GM10847 (cell line): Measurements from ENCODE around the gene ACOT2.
A peak's percentile ranks its signal among the peaks of the same experiment; 100 is the strongest.

ENCODE experiments used
- POLR2A ChIP-seq: IDR thresholded peaks from 2 replicates; pipeline ENCODE4 v1.6.1; 2011; ENCODE audit not compliant: insufficient read length; ENCODE audit errors: extremely low read depth

Gene ACOT2

GRCh38 chr14:73569185-73569958, at the start of gene ACOT2:
TSS of gene ACOT2 (plus strand) at chr14:73569213. CDS start at chr14:73569241, 28 bp downstream.
- peak; percentile 10 for TF ChIP-seq POLR2A

DNA sequence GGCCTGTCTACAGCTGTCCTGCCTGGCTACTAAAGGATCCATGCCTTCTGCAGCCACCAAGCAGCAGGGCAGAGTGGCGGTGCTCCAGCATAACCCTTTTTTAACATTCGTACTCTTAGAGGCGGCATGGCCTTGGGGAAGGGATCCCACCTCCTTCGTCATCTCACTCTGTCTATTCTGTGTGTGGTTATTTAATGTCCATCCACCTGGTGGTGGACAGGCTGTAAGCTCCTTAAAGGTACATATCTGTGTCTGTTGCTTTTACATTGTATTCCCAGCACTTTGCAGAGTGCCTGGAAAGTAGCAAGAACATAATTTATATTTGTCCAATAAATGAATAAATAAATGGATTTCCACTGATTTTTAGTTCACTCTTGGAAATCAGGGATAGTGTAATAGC, 47.8 kb upstream of the ACOT2 start:
- no peak for TF ChIP-seq POLR2A

DNA sequence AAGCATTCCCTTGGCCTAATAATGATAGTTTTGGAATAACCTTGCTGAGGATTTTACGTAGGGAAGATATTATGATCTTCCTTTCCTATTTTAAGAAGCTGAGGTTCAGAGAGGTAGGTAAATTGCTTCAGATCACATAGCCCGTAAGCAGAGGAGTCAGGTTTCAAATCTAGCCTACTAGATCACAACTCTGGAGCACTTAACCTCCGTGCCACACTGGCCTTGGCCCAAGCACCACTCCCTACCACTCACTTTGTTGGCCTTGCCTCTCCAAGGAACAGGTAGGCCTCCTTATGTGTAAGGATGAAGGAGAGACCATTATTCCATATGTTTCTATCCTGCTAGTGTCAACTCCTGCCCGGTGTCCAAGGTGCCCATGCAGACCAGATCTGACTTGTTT, 44.5 kb upstream of the ACOT2 start:
- no peak for TF ChIP-seq POLR2A

DNA sequence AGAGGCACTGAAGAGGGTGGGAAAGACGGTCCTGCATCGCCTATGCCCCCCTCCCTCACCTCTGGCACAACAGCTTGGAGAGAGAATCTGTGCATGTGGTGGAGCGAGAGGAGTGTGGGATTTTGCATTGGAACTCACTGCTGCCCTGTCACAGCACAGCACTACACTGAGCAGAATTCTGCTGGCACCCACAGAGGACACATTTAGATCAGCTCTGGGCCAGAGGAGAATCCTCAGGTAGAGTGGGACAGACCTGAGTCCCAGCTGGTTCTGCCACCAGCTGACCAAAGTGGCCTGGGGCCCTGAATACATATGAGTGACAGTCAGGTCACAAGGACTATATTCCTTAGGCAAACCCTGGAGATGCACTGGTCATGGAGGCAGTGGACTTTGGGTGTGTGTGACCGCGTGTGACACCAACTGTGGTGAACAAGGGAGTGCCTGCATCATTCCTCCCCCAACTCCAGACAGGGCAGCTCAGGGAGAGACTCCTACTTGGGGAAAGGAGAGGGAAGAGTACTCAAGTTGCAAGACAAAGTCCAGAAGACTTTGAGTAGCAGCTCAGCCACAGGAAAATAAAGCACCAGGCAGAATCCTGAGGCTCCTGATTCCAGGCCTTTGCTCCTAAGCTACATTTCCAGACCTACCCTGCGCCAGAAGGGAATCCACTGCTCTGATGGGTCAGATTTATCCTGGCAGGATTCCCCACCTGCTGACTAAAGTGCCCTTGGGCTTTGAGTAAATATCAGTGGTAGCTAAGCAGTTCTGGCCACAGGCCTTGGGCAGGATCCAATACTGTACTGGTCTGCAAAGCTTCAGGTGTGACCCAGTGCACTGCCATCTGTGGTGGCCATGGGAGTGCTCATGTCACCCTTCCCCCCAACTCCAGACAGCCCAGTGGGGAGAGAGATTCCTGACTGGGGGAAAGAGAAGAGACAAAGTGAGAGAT, 42.7 kb upstream of the ACOT2 start:
- no peak for TF ChIP-seq POLR2A

- TF ChIP-seq POLR2A, result no peak
These were observed 15.2 kb upstream of the ACOT2 start for GRCh38 chr14:73553845-73554244.

DNA sequence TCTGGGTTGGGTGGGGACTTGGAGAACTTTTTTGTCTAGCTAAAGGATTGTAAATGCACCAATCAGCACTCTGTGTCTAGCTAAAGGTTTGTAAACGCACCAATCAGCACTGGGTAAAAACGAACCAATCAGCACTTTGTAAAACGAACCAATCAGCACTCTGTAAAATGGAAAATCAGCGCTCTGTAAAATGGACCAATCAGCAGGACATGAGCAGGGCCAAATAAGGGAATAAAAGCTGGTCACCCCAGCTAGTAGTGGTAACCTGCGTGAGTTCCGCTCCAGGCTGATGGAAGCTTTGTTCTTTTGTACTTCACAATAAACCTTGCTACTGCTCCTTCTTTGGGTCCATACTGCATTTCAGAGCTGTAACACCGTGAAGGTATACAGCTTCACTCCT, 1.7 kb upstream of the ACOT2 start:
- no peak for TF ChIP-seq POLR2A

DNA sequence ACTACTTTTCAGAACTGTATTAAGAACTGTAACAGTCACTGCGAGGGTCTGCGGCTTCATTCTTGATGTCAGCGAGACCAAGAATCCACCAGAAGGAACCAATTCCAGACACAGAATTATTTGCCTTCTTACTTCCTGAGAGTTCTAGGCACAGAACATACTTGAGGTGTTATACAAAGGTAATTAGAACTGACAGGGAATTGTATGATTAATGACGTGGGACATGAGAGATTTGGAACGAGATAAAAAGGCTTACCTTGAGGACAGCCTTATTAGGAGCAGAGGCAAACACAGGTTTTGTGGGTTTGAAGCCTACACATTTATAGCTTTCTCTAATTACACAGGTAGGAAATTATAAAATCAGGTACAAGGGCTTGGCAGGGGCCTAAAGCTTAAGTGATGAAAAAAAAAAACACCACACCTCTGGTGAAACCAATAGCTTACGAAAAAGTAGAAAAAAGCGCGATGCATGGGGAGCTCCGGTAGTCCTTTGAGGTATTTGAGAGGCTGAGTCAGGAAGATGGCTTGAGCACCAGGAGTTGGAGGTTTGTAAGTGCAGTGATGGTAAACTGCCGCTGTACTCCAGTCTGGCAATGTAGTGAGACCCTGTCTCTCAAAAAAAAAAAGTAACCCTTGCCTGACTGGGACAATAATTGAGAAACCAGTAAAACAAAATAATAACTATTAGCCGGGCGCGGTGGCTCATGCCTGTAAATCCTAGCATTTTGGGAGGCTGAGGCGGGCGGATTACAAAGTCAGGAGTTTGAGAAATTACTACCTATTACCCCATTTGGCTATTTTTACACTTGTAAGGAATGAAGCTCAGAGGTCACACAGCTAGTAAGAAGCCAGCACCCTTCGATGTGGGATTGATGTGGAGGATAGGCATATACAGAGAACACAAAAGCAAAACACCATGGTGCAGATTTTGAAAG, 795 bp upstream of the ACOT2 start:
- no peak for TF ChIP-seq POLR2A

DNA sequence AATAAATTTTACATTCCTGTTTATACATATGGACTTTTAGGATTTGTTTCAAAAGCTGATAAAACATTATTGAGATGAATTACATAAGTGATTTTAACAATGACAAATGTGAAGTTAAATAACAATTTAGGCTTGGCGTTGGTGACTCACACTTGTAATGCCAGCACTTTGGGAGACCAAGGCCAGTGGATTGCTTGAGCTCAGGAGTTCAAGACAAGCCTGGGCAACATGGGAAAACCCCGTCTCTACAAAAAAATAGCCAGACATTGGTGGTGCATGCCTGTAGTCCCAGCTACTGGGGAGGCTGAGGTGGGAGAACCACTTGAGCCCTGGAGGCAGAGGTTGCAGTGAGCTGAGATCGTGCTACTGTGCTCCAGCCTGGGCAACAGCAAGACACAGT, 7.4 kb downstream of the ACOT2 start:
- no peak for TF ChIP-seq POLR2A

DNA sequence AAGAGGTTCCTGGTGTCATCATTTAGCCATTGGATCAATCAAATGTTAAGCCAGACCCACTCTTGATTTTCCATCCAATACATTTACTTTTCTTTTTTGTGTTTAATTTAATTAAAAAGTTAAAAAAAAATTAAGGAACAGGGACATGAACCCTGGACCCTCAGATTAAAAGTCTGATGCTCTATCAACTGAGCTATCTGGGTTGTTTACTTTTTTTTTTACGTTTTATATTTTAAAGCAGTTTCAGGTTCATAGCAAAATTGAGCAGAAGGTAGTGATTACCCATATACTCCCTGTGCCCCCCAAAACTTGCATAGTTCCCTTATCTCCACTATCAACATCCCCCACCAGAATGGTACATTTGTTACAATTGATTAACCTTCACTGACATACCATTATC, 19.7 kb downstream of the ACOT2 start:
- no peak for TF ChIP-seq POLR2A

DNA sequence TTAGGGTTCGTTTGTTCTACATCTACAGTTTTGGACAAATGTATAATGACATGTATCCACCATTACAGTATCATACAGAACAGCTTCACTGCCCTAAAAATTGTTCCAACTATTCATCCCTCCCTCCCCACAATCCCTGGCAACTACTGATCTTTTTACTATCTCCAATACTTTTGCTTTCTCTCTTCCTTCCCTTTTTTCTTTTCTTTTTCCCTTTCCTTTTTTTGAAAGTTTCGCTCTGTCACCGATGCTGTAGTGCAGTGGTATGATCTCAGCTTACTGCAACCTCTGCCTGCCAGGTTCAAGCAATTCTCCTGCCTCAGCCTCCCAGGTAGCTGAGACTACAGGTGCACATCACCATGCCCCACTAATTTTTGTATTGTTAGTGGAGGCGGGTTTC, 20.1 kb downstream of the ACOT2 start:
- TF ChIP-seq POLR2A, result no peak

DNA sequence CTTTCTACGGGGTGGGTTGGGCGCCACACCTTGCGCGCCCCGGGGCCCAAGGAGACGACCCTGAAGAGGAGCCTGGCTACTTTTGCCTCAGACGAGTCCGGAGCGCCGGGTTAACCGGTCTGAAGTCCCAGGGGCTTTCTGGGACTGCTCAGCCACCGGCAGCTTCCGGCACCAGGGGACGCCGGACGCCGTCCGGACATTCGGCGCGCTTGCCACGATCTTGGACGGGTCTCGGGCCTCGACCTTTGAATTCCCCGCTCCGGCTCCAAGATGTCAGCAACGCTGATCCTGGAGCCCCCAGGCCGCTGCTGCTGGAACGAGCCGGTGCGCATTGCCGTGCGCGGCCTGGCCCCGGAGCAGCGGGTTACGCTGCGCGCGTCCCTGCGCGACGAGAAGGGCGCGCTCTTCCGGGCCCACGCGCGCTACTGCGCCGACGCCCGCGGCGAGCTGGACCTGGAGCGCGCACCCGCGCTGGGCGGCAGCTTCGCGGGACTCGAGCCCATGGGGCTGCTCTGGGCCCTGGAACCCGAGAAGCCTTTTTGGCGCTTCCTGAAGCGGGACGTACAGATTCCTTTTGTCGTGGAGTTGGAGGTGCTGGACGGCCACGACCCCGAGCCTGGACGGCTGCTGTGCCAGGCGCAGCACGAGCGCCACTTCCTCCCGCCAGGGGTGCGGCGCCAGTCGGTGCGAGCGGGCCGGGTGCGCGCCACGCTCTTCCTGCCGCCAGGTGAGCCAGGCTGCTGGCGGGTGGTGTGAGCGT, 22.9 kb downstream of the ACOT2 start, which contains the start of gene ACOT4:
ACOT4 (plus strand) TSS at position 184 of the 760 bp plus-strand sequence; CDS start at position 271, 87 bp downstream.
- peak; percentile 44 for TF ChIP-seq POLR2A

DNA sequence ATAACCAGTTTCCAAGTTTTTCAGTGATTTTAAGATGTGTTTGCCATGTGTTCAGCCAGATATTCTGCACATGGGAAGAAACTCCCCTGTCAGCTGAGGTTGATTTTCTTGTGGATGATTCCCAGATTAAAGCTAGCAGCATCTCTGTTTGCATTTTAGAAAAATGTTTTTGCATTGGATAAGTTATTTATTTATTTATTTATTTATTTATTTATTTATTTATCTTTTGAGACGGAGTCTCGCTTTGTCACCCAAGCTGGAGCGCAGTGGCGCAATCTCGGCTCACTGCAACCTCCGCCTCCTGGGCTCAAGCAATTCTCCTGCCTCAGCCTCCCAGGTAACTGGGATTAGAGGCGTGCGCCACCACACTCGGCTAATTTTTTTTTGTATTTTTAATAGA, 25.5 kb downstream of the ACOT2 start:
- no peak for TF ChIP-seq POLR2A

- no peak for TF ChIP-seq POLR2A
These were observed 30.5 kb downstream of the ACOT2 start for GRCh38 chr14:73599499-73599898.

DNA sequence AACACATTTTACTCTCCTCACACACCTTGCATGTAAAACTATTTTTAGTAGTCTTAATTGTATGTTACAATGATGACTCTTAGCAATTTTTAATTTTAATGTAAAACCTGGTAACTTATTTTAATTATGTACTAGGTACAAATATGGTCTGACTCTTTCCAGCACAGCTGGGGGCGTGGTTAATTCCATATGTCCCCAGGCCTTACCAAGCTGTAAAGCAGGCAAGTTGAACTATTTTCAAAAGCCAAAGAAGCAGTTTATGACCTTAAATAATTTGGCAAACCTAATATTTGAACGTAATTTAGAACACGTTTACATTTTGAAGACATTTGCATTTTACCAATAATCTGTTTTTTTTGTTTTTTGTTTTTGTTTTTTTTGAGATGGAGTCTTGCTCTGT, 34.0 kb downstream of the ACOT2 start:
- no peak for TF ChIP-seq POLR2A
